Tibial nerve (tissue), 4 donors: ENCODE data around the gene TSTD2.

Experiments used
- CTCF ChIP-seq, 5 experiments: fragments of 200-600 bp in 3 of 5; fragments of 450-650 bp in 2 of 5; sonication (generic) in 3 of 5; IDR thresholded peaks; one replicate each; pipeline ENCODE4 v1.5.1; 2016 to 2019; ENCODE audit warnings: antibody characterized with exemption in 5 of 5, mild to moderate bottlenecking in 3 of 5, moderate library complexity in 2 of 5
- EP300 ChIP-seq, 2 donors: sonication (generic); formaldehyde crosslinking; IDR thresholded peaks; one replicate each; pipeline ENCODE4 v1.6.1; 2017; ENCODE audit warnings: antibody characterized with exemption in 2 of 2, mild to moderate bottlenecking in 1 of 2
- POLR2A ChIP-seq, 2 donors: fragments of 450-650 bp; IDR thresholded peaks; one replicate each; pipeline ENCODE4 v1.6.1; 2017; ENCODE audit warnings: antibody characterized with exemption in 2 of 2, mild to moderate bottlenecking in 2 of 2, moderate library complexity in 2 of 2

DNA sequence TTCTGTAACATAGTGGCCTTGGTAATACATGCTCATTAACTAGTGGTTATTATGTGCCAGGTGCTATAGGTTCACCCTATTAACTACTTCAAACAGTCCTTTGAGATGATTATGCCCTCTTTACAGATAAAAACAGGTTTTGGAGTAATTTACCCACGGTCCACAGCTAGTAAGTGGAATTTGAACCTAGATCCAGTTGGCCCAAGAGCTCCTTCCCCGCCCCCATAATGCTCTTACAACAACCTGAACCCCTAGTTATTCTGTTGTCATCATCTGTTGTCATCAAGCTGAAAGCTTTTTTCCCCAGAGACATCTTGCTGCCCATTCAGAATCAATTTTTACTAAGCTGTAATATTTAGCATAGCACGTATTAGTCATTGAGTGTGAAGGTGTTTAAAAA lies 40.8 kb upstream of the TSTD2 start:
- TF ChIP-seq POLR2A (IDR thresholded peaks at IDR 0.05) (no peak), CTCF (IDR thresholded peaks at IDR 0.05) (no peak), EP300 (IDR thresholded peaks at IDR 0.05) (no peak)
